HG03457 (cell line): ENCODE data around the gene CYB5R4.

ENCODE experiments used
- ATAC-seq: cut with Tn5 transposase; IDR thresholded peaks from one replicate; pipeline ENCODE4 v1.9.1; 2021; ENCODE audit warnings: moderate number of reproducible peaks; ENCODE audit not compliant: unreplicated experiment

CYB5R4 gene

DNA sequence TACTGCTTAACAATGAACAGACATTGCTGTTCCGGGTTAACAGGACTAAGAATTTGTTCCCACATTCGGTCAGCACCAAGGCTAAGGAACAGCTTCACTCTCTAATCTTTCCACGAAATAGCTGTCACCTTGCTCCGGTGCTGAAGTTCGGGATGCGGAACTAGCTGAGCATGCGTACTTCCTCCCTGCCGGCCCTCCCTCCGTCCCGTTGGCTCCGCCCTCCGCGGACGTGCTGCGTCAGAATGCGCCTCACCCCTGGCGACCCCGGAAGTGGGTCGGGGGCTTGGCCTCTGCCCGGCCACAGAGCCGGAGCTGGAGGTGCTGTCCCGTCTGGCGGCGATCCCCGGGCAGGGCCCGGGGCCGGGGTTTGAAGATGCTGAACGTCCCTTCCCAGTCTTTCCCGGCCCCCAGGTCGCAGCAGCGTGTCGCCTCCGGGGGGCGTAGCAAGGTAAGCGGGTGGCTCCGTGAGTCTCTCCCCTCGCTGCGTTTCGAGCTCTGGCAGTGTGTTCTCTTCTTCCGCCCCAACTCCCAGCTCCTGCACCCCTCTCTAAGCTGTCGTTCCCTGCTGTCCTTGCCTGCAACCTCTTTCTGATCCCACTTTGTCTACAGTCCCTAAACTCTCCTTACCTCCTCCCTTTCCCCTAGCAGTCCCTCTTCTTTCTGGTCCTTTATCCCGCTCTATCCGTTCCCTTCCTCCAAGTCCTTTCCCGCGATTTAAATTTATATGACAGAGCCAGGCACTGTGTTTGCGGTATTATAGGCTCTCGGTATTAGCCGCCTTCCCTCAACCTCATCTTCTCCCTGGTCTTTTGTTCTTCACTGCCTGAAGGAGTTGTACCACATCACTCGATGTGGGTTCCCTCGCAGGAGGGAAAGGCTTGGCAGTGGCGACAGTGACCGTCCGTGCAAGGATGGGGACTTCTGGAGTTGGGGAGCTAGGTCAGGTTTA, at the start of gene CYB5R4:
TSS of gene CYB5R4 (plus strand) at position 280 of the 949 bp plus-strand sequence. CDS start at position 374, 94 bp downstream.
- peak; percentile 99 for ATAC-seq

- no peak for ATAC-seq
Measured at GRCh38 chr6:83812595-83812994, 46.9 kb upstream of the CYB5R4 start.

GRCh38 chr6:83815631-83816272, 43.7 kb upstream of the CYB5R4 start:
- no peak for ATAC-seq

DNA sequence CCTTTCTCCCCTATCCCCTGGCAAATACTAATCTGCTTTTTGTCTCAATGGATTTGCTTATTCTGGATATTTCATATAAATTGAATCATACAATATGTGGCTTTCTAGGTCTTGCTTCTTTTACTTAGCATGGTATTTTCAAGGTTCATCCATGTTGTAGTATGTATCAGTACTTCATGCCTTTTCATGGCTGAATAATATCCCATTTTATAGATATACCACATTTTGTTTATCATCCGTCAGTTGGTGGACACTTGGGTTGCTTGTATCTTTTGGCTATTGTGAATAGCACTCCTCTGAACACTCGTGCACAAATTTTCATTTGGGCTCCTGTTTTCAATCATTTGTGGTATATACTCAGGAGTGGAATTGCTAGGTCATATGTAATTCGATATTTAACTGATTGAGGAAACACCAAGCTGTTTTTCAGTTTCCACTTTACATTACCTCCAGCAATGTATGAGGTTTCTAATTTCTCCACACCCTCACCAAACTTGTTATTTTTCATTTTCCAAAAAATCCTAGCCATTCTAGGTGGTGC, 36.8 kb upstream of the CYB5R4 start:
- no peak for ATAC-seq

GRCh38 chr6:83824388-83824801, 35.1 kb upstream of the CYB5R4 start:
- no peak for ATAC-seq

- no peak for ATAC-seq
Measured at GRCh38 chr6:83824831-83825230, 34.7 kb upstream of the CYB5R4 start.

GRCh38 chr6:83827050-83827449, 32.4 kb upstream of the CYB5R4 start:
- no peak for ATAC-seq

- ATAC-seq, result no peak
Measured at GRCh38 chr6:83838727-83839126, 20.8 kb upstream of the CYB5R4 start.

GRCh38 chr6:83844170-83844569, 15.3 kb upstream of the CYB5R4 start:
- no peak for ATAC-seq

DNA sequence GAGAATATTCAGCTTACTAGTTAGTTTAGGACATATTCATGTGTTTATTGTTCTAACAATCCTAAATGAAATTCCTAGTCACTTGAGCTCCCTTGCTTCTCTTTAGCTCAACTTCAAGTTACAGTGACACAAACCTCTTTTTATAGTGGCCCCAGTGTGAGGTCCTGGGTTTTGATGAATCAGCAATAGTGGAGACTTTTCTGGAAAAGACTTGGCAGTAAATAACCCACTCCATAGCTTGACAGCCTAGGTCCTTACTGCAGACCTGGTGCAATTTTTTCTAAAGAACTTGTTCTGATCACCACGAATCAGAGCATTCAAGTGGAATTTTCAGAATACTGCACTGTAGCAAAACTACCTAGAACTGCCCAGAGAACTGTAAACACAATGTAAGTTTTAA, 13.2 kb upstream of the CYB5R4 start:
- no peak for ATAC-seq

- peak; percentile 89 for ATAC-seq
Measured at GRCh38 chr6:83847179-83847578, 12.3 kb upstream of the CYB5R4 start.

DNA sequence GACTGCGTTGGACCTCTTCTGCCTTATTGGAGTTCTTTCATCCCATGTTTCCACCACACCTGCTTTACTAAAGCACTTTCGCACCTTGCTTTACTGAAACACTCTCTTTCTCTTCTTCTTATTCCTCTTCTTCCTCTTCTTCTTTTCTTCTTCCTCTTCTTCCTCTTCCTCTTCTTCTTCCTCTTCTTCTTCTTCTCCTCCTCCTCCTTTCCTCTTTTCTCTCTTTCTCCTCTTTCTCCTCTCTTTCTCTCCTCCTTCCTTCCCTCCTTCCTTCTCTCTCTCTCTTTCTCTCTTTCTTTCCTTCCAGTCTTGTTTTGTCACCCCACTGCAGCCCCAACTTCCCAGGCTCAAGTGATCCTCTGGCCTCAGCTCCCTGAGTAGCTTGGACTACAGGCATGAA, 10.4 kb upstream of the CYB5R4 start:
- no peak for ATAC-seq

GRCh38 chr6:83849610-83850009, 9.9 kb upstream of the CYB5R4 start:
- ATAC-seq, result no peak

GRCh38 chr6:83852528-83853177, 6.8 kb upstream of the CYB5R4 start:
- no peak for ATAC-seq

- ATAC-seq, result no peak
Measured at GRCh38 chr6:83853178-83854000, 6.1 kb upstream of the CYB5R4 start, which contains the start of gene RIPPLY2. RIPPLY2 (plus strand) TSS chr6:83853360; CDS start chr6:83853417, 57 bp downstream.

DNA sequence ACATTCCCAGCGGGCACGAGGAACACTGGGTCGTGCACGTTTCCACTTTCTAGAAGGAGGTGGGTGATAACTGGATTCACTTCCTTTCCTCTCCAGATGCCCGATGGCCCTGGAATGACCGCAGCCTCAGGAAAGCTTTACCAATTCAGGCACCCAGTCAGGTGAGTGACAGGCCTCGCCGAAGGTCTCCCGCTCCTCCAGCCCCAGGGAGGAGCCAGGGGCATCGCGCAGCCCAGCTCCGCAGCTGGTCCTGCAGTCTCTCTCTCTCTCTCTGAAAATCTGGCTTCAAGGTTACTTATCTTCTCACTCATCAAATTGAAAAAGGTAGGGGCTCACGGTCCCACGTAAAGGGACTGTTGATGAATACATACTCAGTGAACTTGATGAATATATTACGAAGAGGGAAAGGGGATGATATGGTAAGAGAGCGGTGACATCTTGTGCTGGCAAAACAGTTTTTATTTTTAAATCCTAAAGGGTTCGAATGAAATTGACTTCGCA, 5.4 kb upstream of the CYB5R4 start:
- ATAC-seq, result no peak

- ATAC-seq, result no peak
Measured at GRCh38 chr6:83854766-83855165, 4.7 kb upstream of the CYB5R4 start.

GRCh38 chr6:83860359-83860755, 868 bp downstream of the CYB5R4 start:
- ATAC-seq, result no peak

GRCh38 chr6:83860782-83861495, 1.4 kb downstream of the CYB5R4 start:
- ATAC-seq, result no peak
